AG09319 (cell line): ENCODE measurements around the gene SIGLEC5.
"Not testable (repeated sequence)": the region's sequence is repeated elsewhere in the genome, so short reads cannot be mapped to it uniquely, and the experiment has no call there.

Experiments used
- DNase-seq: peaks from one replicate; pipeline ENCODE4 v3.0.0-alpha.2; 2010; ENCODE audit warnings: low read depth; ENCODE audit errors: extremely low read depth
- TF ChIP-seq, protein P1 (sequence below): IDR thresholded peaks from 2 replicates; pipeline ENCODE4 v1.5.1; 2011; ENCODE audit warnings: low read depth, mild to moderate bottlenecking, inconsistent platforms, low read length, moderate library complexity

SIGLEC5 gene

DNA sequence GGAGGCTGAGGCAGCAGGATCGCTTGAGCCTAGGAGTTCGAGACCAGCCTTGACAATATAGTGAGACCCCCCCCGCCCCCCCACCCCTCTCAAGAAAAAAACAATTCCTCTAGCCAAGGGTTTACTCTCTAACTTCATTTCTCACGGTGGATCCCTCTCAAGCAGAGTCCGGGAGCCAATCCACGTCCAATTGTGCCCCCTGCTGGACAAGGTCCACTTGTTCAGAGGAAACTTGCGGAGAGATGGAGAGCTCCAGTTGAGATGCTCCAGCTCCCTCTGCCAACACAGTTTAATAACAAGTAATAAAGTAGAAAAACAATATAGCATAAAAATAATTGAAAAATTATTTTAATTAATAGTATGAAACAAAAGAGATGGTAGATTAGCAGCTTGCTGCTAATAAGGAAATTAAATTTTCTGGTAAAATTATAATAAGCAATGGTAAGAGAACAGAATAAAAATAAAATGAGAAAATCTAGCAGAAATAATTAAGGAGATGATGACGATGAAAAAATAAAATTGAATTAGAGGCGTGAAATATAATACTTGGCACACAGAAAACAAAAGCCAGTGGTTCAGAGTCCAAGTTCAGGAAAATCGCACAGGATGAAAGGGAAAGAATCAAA lies 30.9 kb upstream of the SIGLEC5 start:
- TF ChIP-seq, protein P1, sequence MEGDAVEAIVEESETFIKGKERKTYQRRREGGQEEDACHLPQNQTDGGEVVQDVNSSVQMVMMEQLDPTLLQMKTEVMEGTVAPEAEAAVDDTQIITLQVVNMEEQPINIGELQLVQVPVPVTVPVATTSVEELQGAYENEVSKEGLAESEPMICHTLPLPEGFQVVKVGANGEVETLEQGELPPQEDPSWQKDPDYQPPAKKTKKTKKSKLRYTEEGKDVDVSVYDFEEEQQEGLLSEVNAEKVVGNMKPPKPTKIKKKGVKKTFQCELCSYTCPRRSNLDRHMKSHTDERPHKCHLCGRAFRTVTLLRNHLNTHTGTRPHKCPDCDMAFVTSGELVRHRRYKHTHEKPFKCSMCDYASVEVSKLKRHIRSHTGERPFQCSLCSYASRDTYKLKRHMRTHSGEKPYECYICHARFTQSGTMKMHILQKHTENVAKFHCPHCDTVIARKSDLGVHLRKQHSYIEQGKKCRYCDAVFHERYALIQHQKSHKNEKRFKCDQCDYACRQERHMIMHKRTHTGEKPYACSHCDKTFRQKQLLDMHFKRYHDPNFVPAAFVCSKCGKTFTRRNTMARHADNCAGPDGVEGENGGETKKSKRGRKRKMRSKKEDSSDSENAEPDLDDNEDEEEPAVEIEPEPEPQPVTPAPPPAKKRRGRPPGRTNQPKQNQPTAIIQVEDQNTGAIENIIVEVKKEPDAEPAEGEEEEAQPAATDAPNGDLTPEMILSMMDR = peak; percentile 68
- no peak for DNase-seq

DNA sequence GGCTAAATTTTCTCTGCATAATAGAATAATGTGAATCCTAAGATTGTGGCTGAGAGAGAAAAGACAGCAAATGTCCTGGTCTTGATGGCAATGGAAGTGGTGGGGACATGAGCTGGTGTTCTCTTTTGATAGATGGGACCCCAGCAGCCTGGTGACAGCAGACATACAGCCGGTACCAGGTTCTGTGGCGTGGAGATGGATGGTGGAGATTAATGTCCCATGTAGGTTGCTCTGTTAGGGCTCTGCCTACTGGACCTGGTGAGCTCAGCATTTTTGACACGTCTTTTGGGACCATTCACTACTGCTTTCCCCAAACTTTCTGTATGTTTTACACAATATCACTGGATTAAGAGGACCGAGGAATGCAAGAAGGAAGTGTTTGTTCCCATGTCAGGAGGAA lies 24.6 kb upstream of the SIGLEC5 start:
- no peak for DNase-seq
- TF ChIP-seq, protein P1 = no peak

DNA sequence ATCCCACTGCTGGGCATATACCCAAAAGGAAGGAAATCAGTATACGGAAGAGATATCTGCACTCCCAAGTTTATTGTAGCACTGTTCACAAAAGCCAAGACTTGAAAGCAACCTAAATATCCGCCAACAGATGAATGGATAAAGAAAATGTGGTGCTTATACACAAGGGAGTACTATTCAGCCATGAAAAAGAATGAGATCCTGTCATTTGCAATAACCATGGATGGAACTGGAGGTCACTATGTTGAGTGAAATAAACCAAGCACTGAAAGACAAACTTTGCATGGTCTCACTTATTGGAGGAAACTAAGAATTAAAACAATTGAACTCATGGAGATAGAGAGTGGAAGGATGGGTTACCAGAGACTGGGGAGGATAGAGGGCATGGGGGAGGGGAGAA lies 23.0 kb upstream of the SIGLEC5 start:
- TF ChIP-seq, protein P1 = no peak
- DNase-seq = no peak

DNA sequence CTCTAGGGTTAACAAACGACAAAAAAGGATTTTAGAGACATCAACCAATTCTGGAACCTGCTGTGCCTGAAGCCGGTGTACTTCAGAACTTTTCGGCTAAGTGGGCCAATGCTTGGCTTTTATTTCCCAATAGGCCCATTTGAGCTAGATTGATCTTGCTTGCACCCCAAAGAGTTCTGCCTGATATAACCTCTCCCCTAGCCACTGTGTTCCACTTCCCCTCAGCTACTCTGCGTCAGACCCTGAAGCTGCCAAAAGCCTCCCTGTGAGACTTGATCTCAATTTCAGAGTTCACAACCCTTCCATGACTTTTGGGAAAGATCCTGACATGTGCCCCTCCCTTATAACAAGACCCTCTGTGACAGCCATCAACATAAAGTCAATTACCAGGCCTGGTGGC lies 22.1 kb upstream of the SIGLEC5 start:
- no peak for DNase-seq
- TF ChIP-seq, protein P1 = no peak

DNA sequence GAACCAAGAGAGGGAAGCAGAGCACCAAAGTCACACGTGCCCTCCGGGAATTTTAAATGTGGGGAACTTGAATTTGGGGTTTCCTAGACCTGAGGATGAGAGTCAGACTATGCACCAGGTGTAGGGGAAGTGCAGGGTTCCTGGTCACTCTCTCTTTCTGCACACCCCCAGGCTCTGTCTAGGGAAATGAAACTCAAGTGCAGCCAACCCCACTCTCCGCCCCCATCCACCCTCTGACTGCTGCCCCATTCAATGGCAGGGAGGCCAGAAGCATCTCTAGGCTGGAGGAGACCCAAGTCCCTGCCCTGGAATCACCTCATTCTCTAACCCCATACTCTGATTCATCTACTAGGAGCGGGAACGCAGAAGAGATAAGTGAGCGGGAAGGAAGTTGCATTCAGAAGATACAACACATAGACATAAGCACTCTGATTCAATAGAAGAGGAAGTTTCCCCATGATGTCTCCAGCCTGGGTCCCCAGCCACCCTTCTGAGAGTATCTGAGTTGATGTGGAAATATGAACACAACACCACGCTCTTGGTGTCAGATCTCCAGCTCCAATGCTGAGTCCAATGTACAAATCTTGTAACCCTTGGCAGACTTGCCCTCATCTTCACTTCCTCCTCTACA lies 21.1 kb upstream of the SIGLEC5 start:
- TF ChIP-seq, protein P1 = no peak
- no peak for DNase-seq

DNA sequence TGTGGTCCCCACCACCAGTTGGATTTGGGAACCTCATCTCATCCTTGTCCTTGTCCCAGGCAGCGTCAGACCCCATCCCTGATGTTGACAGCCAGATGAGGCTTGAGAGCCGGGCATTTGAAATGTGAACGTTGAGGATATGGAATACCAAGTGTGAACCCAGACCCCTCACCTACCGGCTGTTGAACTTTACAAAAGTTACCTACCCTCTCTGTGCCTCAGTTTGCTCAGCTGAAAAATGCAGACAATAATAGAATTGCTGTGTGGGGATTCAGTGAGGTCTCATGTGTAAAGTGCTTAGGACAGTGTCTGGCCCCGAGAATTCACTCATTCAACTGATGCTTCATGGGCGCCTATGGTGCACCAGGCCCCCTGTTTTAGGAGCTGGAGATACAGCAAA lies 17.1 kb upstream of the SIGLEC5 start:
- DNase-seq = no peak
- TF ChIP-seq, protein P1 = no peak

DNA sequence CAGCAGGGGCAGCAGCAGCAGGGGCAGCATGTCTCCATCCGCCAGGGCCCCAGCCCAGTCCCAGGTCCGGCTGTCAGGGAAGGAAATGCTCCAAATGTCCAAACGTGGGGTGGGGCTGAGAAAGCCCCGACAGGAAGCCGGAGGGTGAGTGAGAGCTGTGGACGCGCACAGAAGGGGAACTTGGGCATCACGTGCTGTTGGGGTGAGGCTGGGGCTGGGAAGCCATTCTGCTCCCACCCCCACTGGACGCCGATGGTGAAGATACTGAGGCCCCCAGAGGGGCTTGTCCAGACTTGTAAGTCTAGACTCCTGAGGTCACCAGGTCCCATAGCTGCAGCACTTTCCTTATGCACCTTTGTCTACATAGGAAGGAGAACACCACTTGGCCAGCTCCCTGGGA lies 16.5 kb upstream of the SIGLEC5 start, which contains the start of gene SIGLEC14:
SIGLEC14 (minus strand) TSS at position 96 of the 400 bp plus-strand sequence; CDS start at position 30, 66 bp downstream.
- DNase-seq = not testable (repeated sequence)
